ENCODE results near the gene C6orf141.
"Not testable (repeated sequence)": the region's sequence is repeated elsewhere in the genome, so short reads cannot be mapped to it uniquely, and the experiment has no call there.

C6orf141 gene

GRCh38 chr6:49570474-49571079, 20.1 kb downstream of the C6orf141 start:
- no peaks in the 10 kb centered on the region for H3K36me3 ChIP-seq
- H3K9me3 ChIP-seq: no peaks in the 10 kb centered on the region
- H3K4me3 ChIP-seq: no peak overlapping the region
- no peak for TF ChIP-seq Cebpa-rat (IDR thresholded peaks at IDR 0.05)
- H3K9ac ChIP-seq: no peak overlapping the region
- no peak overlapping the region for H3K4me2 ChIP-seq
- no peaks in the 10 kb centered on the region for H3K27me3 ChIP-seq
- no peak overlapping the region for H3K27ac ChIP-seq
- H3K4me1 ChIP-seq: no peaks in the 10 kb centered on the region
- no peaks in the 10 kb centered on the region for H4K20me1 ChIP-seq

DNA sequence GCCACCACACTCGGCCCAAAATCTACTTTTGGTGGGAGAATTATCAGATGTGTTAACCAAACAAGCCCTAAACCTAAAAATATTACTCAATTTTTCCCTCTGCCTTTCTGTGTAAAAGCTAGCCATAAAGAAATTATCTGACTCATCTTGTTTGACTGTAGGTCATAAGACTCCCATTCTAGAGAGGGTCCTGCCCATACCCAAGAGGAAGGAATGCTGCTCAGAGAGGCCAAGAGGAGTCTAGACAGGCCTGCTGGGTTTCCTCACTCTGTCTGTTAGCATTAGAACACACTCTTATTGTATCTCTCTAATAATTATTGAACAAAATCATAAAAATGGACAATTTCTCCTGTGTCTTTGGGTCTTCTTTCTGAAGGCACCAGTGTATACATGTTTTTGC, 26.1 kb downstream of the C6orf141 start:
- Histone ChIP-seq H3K4me3 (no peak overlapping the region), H3K4me2 (no peak overlapping the region), H3K9me3 (no peaks in the 10 kb centered on the region), H3K27ac (no peak overlapping the region), H3K27me3 (no peaks in the 10 kb centered on the region), H4K20me1 (no peaks in the 10 kb centered on the region), H3K4me1 (no peaks in the 10 kb centered on the region), H3K9ac (no peak overlapping the region), H3K36me3 (no peaks in the 10 kb centered on the region)
- TF ChIP-seq Cebpa-rat (IDR thresholded peaks at IDR 0.05): no peak

GRCh38 chr6:49579649-49580048, 29.2 kb downstream of the C6orf141 start:
- Histone ChIP-seq H4K20me1 (no peaks in the 10 kb centered on the region), H3K27me3 (no peaks in the 10 kb centered on the region), H3K36me3 (no peaks in the 10 kb centered on the region), H3K4me2 (no peak overlapping the region), H3K4me1 (no peaks in the 10 kb centered on the region), H3K27ac (no peak overlapping the region), H3K9ac (no peak overlapping the region), H3K9me3 (no peaks in the 10 kb centered on the region), H3K4me3 (no peak overlapping the region)
- TF ChIP-seq Cebpa-rat (IDR thresholded peaks at IDR 0.05): no peak

DNA sequence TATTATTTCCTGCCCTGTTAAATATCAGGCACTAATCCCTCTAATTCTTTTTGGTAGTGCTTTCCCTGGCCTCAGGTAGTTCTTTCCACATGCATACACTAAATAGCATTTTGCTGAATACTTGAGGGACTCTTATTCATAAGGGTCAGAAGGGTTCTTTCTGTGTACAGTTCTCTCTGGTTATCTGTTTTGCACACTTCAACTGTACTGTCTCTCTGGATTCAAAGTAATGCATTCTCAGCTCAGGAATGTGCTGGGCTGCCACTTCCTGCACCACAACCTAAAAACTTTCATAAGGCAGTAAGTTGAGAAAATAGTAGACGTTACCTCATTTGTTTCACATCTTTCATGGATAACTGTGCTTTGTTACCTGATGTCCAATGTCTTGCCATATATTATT, 32.1 kb downstream of the C6orf141 start:
- no peaks in the 10 kb centered on the region for H3K36me3 ChIP-seq
- no peak overlapping the region for H3K27ac ChIP-seq
- H3K4me1 ChIP-seq: no peaks in the 10 kb centered on the region
- H3K27me3 ChIP-seq: no peaks in the 10 kb centered on the region
- H3K9ac ChIP-seq: no peak overlapping the region
- H3K4me2 ChIP-seq: no peak overlapping the region
- no peaks in the 10 kb centered on the region for H3K9me3 ChIP-seq
- H3K4me3 ChIP-seq: no peak overlapping the region
- no peak for TF ChIP-seq Cebpa-rat (IDR thresholded peaks at IDR 0.05)
- H4K20me1 ChIP-seq: no peaks in the 10 kb centered on the region

GRCh38 chr6:49587262-49587661, 36.8 kb downstream of the C6orf141 start:
- H3K9ac ChIP-seq, H3K4me3 ChIP-seq, H3K4me1 ChIP-seq, H4K20me1 ChIP-seq, H3K9me3 ChIP-seq, H3K27ac ChIP-seq, H3K27me3 ChIP-seq, H3K4me2 ChIP-seq, H3K36me3 ChIP-seq: not testable (repeated sequence)
